Activated naive CD4-positive, alpha-beta T cell treated with anti-CD3 and anti-CD28 coated beads, Interleukin-2, amount 10 ng/mL, durations not matched to agents 7 days and 5 days (primary cell): ENCODE data around the gene RTN4IP1.

ENCODE experiments used
- CTCF ChIA-PET: fragments of 350-600 bp; sonication (Branson Sonifier 250); formaldehyde crosslinking; loops from one replicate; lab custom pipeline; 2021; ENCODE audit warnings: antibody characterized with exemption; lab: Charles Lee
- DNase-seq: peaks from one replicate; pipeline ENCODE4 v3.0.0-alpha.2; 2020
- H3K27ac Mint-ChIP-seq: one replicate; pipeline ENCODE4 v1.8.0; 2021; ENCODE audit warnings: mild to moderate bottlenecking, moderate library complexity, mixed read lengths
- H3K27me3 Mint-ChIP-seq: one replicate; pipeline ENCODE4 v1.8.0; 2021; ENCODE audit warnings: mild to moderate bottlenecking, mixed read lengths
- H3K36me3 Mint-ChIP-seq: one replicate; pipeline ENCODE4 v1.8.0; 2021; ENCODE audit warnings: mixed read lengths
- H3K4me1 Mint-ChIP-seq: one replicate; pipeline ENCODE4 v1.8.0; 2021; ENCODE audit warnings: mixed read lengths
- H3K4me3 Mint-ChIP-seq: one replicate; pipeline ENCODE4 v1.8.0; 2021; ENCODE audit warnings: mild to moderate bottlenecking, moderate library complexity, mixed read lengths
- H3K9me3 Mint-ChIP-seq: one replicate; pipeline ENCODE4 v1.8.0; 2021; ENCODE audit warnings: mixed read lengths

The RTN4IP1 gene

DNA sequence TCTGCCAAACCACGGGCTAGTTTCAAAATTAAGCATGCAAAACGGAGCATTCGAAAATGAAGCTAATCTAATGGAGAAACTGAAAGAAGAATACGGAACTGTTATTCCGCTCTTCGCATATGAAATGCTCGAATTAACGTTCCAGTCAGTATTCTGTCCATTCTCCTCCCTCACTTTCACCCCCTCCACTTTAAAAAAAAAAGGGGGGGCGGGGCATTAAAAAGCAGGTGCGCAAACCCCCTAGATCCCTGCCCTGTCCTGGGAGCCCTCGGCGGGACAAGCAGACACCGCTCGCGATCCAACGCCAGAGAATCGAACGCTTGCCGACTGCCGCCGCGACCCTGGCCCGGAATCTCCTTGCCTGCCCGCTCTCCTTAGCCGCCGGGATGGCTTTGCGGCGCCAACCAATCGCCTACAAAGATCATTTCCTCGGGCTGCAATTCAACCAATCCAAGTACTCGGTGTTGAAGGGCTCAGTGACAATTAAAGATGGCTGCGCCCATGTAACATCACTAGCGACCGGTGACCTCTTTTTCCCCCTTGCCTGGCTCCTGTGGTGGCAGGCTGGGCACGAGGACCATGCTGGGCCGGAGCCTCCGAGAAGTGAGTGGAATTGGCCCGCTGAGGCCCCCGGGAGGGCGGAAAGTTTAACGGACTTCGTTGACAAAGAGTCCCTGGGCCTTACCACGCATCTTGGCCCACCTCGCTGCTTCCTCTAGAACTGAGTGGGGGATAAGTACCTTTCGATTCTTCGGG is at the start of gene RTN4IP1, which contains the start of gene QRSL1:
RTN4IP1 (minus strand) TSS at position 396 of the 756 bp plus-strand sequence. CDS start 477 bp downstream, outside the sequence.
QRSL1 (plus strand) TSS at position 476 of the 756 bp plus-strand sequence; CDS start at position 580, 104 bp downstream.
- no peaks in the 10 kb centered on the region for H3K9me3 Mint-ChIP-seq
- peak within 1 kb of the TSS; percentile 96 for H3K27ac Mint-ChIP-seq

DNA sequence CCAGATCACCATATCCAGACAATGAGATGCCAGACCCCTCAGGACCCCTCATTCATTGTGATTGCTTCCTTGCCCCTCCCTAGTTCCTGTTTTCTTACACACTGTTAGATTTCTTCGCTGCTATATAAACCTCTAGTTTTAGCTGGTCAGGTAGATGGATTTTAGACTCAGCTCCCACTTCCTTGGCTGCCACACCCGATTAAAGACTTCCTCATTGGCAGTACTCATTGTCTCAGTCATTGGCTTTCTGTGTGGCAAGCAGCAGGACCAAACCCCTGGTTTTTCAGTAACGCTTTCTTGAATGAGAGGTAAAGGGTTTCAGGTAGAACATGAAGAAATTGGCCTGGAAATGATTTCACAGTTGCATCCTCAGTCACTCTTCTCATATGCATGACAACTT is 48.0 kb upstream of the RTN4IP1 start:
- H3K27ac Mint-ChIP-seq: no peak overlapping the region
- no peak overlapping the region for H3K4me3 Mint-ChIP-seq
- CTCF ChIA-PET: no interaction called here
- no peaks in the 10 kb centered on the region for H3K27me3 Mint-ChIP-seq
- H3K4me1 Mint-ChIP-seq: peaks cover 3% of the 10 kb centered on the region
- no peaks in the 10 kb centered on the region for H3K36me3 Mint-ChIP-seq
- DNase-seq: no peak
- H3K9me3 Mint-ChIP-seq: no peaks in the 10 kb centered on the region

More for the DNA sequence above, at the start of gene RTN4IP1, which contains the start of gene QRSL1:
- H3K36me3 Mint-ChIP-seq: peaks cover 5% of the 10 kb centered on the region
- CTCF ChIA-PET: interaction anchor here (1.3 kb wide), 1 partner anchor 184 kb away, joined by 3 read pairs; no protein-coding TSS in a partner anchor
- H3K4me1 Mint-ChIP-seq: peaks cover 35% of the 10 kb centered on the region
- no peaks in the 10 kb centered on the region for H3K27me3 Mint-ChIP-seq
- H3K4me3 Mint-ChIP-seq: peak within 1 kb of the TSS; percentile 88
- peak; percentile 91 for DNase-seq

- Mint-ChIP-seq H3K27me3 (no peaks in the 10 kb centered on the region), H3K9me3 (no peaks in the 10 kb centered on the region), H3K4me3 (no peak overlapping the region), H3K27ac (no peak overlapping the region), H3K4me1 (peaks cover 3% of the 10 kb centered on the region), H3K36me3 (no peaks in the 10 kb centered on the region)
- CTCF ChIA-PET: no interaction called here
- DNase-seq: no peak
Observed at GRCh38 chr6:106674541-106675229, 45.4 kb upstream of the RTN4IP1 start.

DNA sequence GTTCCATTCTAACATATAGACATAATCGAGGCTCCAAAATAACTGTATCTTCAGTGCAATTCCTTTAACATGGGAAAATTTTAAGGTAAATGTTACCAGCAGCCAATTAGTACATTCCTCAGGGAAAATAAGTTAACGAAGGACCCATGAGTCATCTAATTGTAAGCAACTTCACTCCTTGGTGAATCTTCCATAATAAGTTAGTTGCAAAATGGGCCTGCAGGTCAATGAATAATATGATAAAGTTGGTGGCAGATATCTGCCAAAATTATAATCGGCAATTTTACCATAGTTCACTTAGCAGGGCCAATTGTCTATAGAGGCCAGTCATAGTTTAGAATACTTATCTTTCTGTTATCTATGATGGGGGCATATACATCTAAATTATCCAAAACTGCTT is 42.4 kb upstream of the RTN4IP1 start:
- no peaks in the 10 kb centered on the region for H3K27me3 Mint-ChIP-seq
- no peaks in the 10 kb centered on the region for H3K9me3 Mint-ChIP-seq
- H3K4me3 Mint-ChIP-seq: no peak overlapping the region
- H3K27ac Mint-ChIP-seq: no peak overlapping the region
- H3K36me3 Mint-ChIP-seq: peaks cover 1% of the 10 kb centered on the region
- CTCF ChIA-PET: no interaction called here
- H3K4me1 Mint-ChIP-seq: no peaks in the 10 kb centered on the region
- DNase-seq: no peak

GRCh38 chr6:106670236-106670635 is 40.9 kb upstream of the RTN4IP1 start:
- H3K9me3 Mint-ChIP-seq: no peaks in the 10 kb centered on the region
- no peak overlapping the region for H3K27ac Mint-ChIP-seq
- H3K36me3 Mint-ChIP-seq: peaks cover 7% of the 10 kb centered on the region
- no peak overlapping the region for H3K4me3 Mint-ChIP-seq
- no peaks in the 10 kb centered on the region for H3K27me3 Mint-ChIP-seq
- DNase-seq: no peak
- no peaks in the 10 kb centered on the region for H3K4me1 Mint-ChIP-seq
- CTCF ChIA-PET: no interaction called here

DNA sequence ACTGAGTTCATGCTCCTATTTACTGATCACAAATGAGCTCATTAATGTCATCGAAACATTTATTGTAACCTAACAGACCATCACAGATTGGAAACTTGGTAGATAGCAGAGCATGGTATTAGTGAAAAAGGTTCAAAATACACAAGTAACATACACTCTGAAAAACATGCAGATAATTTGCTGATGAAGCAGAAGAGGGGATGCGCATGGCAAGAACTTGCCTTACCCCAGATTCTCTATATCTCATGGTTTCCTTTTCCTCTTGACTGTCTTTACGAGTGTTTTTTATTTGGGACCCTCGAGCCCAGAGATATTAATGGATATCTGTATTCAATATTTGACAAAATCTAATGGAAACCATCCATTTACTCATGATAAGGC is 37.7 kb upstream of the RTN4IP1 start:
- Mint-ChIP-seq H3K27ac (no peak overlapping the region), H3K4me3 (no peak overlapping the region), H3K9me3 (no peaks in the 10 kb centered on the region), H3K4me1 (peaks cover 3% of the 10 kb centered on the region), H3K27me3 (no peaks in the 10 kb centered on the region), H3K36me3 (peaks cover 32% of the 10 kb centered on the region)
- CTCF ChIA-PET: no interaction called here
- no peak for DNase-seq

DNA sequence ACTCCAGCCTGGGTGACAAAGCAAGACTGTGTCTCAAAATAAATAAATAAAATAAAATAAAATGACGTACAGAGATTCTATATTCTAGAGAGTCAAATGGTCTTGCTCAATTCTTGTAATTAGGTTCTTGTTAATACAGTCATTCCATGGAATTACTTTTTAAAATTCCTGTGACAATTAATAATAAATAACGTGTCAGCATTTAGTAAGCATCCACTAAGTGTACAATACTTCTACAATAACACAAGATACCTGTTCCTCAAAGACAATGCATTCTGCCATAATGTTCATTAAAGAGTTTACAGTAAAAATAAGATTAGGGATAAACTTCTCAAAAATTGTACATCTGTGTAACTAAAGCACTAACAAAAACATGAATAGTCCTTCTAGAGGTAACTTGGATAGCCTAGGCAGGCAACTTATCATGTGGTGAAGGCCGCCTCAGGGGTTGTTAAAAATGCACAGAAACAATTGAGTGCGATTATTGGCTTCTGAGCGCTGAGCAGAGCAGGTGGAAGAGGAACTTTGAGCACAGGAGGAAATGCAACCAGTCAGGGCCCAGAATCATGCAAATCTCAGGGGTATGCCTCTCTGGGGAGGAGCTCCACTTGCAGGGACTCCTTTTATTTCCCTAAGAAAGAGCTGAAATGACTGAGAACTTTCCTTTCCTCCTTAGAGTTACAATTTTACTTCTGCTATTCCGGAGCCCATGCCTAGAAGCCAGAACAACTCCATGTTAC is 37.2 kb upstream of the RTN4IP1 start:
- CTCF ChIA-PET: interaction anchor here (1.2 kb wide), 1 partner anchor 58 kb away, joined by 4 read pairs; no protein-coding TSS in a partner anchor
- Mint-ChIP-seq H3K4me3 (no peak overlapping the region), H3K9me3 (no peaks in the 10 kb centered on the region), H3K27ac (no peak overlapping the region), H3K4me1 (peaks cover 3% of the 10 kb centered on the region), H3K27me3 (no peaks in the 10 kb centered on the region), H3K36me3 (peaks cover 32% of the 10 kb centered on the region)
- no peak for DNase-seq

- Mint-ChIP-seq H3K9me3 (peaks cover 10% of the 10 kb centered on the region), H3K4me3 (no peak overlapping the region), H3K36me3 (peaks cover 61% of the 10 kb centered on the region), H3K27me3 (no peaks in the 10 kb centered on the region), H3K27ac (no peak overlapping the region), H3K4me1 (peaks cover 3% of the 10 kb centered on the region)
- CTCF ChIA-PET: no interaction called here
- DNase-seq: no peak
Observed at GRCh38 chr6:106662458-106662857, 33.2 kb upstream of the RTN4IP1 start.

GRCh38 chr6:106659859-106660258 is 30.6 kb upstream of the RTN4IP1 start:
- no peaks in the 10 kb centered on the region for H3K27me3 Mint-ChIP-seq
- H3K4me3 Mint-ChIP-seq: no peak overlapping the region
- CTCF ChIA-PET: no interaction called here
- H3K36me3 Mint-ChIP-seq: peaks cover 70% of the 10 kb centered on the region
- peaks cover 12% of the 10 kb centered on the region for H3K9me3 Mint-ChIP-seq
- H3K4me1 Mint-ChIP-seq: peaks cover 3% of the 10 kb centered on the region
- H3K27ac Mint-ChIP-seq: no peak overlapping the region
- DNase-seq: no peak

GRCh38 chr6:106658469-106658868 is 29.2 kb upstream of the RTN4IP1 start:
- H3K4me1 Mint-ChIP-seq: no peaks in the 10 kb centered on the region
- H3K4me3 Mint-ChIP-seq: no peak overlapping the region
- no peak for DNase-seq
- H3K9me3 Mint-ChIP-seq: peaks cover 12% of the 10 kb centered on the region
- H3K27me3 Mint-ChIP-seq: no peaks in the 10 kb centered on the region
- peaks cover 66% of the 10 kb centered on the region for H3K36me3 Mint-ChIP-seq
- CTCF ChIA-PET: no interaction called here
- no peak overlapping the region for H3K27ac Mint-ChIP-seq

DNA sequence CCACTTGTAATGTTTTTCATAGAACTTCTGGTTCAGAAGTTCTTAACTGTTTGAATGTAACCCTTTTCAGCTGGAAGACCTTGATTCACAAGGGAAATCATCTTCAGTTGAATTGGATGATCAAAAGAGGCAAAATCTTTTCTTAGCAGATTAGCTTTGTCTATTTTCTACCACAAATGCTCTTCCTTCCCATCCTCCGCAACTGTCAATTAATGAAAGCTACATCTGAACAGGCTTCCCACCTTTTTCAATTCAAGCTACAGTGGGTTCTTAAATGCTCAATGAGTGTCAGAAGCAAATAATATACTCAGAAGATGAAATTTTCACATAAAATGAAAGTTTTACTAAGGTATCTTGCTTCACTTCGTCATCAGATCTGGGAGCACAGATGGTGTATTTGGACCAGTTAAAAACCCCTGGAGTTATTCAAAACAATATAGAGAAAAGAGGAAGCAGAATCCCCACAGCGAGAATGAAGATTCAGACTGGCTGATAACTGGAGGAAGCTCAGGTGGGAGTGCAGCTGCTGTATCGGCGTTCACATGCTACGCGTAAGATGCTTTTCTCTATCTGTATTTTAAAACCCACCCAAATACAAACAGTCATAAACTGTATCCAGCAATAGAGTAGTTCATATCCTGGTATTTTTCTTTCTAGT is 19.5 kb upstream of the RTN4IP1 start:
- Mint-ChIP-seq H3K36me3 (peaks cover 36% of the 10 kb centered on the region), H3K27me3 (no peaks in the 10 kb centered on the region), H3K4me3 (no peak overlapping the region), H3K27ac (no peak overlapping the region), H3K4me1 (no peaks in the 10 kb centered on the region), H3K9me3 (no peaks in the 10 kb centered on the region)
- CTCF ChIA-PET: no interaction called here
- DNase-seq: no peak

GRCh38 chr6:106643061-106643460 is 13.8 kb upstream of the RTN4IP1 start:
- DNase-seq: no peak
- H3K36me3 Mint-ChIP-seq: peaks cover 29% of the 10 kb centered on the region
- no peaks in the 10 kb centered on the region for H3K9me3 Mint-ChIP-seq

GRCh38 chr6:106642476-106642875 is 13.2 kb upstream of the RTN4IP1 start:
- H3K4me3 Mint-ChIP-seq: no peak overlapping the region
- H3K9me3 Mint-ChIP-seq: no peaks in the 10 kb centered on the region
- no peak for DNase-seq
- peaks cover 6% of the 10 kb centered on the region for H3K4me1 Mint-ChIP-seq
- no peak overlapping the region for H3K27ac Mint-ChIP-seq
- CTCF ChIA-PET: no interaction called here
- H3K27me3 Mint-ChIP-seq: no peaks in the 10 kb centered on the region
- peaks cover 29% of the 10 kb centered on the region for H3K36me3 Mint-ChIP-seq

More at GRCh38 chr6:106643061-106643460, 13.8 kb upstream of the RTN4IP1 start:
- CTCF ChIA-PET: no interaction called here
- H3K27ac Mint-ChIP-seq: no peak overlapping the region
- no peaks in the 10 kb centered on the region for H3K27me3 Mint-ChIP-seq
- H3K4me1 Mint-ChIP-seq: peaks cover 3% of the 10 kb centered on the region
- no peak overlapping the region for H3K4me3 Mint-ChIP-seq

DNA sequence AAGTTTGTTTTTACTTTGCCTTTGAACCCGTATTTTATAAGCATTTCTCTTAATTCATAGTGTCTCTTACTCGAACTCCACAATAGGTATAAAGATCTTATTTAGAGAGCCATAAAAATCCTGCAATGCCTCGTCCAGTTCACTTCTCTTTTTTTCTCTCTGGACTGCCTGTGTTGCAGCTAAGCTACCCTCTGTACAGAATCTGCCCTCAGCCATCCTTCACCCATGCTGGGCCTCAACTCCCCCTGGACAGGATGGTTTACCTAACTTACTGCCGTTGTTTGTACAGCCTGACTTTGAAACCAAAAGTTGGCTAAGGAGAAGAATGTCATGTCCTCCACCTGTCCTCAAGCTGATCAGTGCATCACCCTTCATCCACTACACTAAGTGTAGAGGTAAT is 10.5 kb upstream of the RTN4IP1 start:
- no peak overlapping the region for H3K27ac Mint-ChIP-seq
- H3K4me3 Mint-ChIP-seq: no peak overlapping the region
- no peaks in the 10 kb centered on the region for H3K9me3 Mint-ChIP-seq
- H3K27me3 Mint-ChIP-seq: no peaks in the 10 kb centered on the region
- CTCF ChIA-PET: no interaction called here
- H3K36me3 Mint-ChIP-seq: peaks cover 22% of the 10 kb centered on the region
- DNase-seq: no peak
- H3K4me1 Mint-ChIP-seq: peaks cover 13% of the 10 kb centered on the region
